Coronary artery (tissue), 2 donors: Measurements from ENCODE around the gene TOR4A.

Experiments used
- DNase-seq: peaks from one replicate; pipeline ENCODE4 v3.0.0-alpha.2; 2017; ENCODE audit warnings: low spot score
- H3K27ac ChIP-seq, 2 donors: fragments of 200-600 bp; sonication (generic); one replicate each; pipeline ENCODE4 v1.5.1; 2016 to 2019
- H3K4me3 ChIP-seq: fragments of 200-600 bp; sonication (generic); 2 replicates; pipeline ENCODE4 v1.5.1; 2016; ENCODE audit warnings: mild to moderate bottlenecking, moderate library complexity
- CTCF ChIP-seq: fragments of 200-600 bp; sonication (generic); IDR thresholded peaks from one replicate; pipeline ENCODE4 v1.5.1; 2019; ENCODE audit warnings: antibody characterized with exemption

The TOR4A gene

GRCh38 chr9:137286975-137287383 is 9.5 kb downstream of the TOR4A start:
- no peak for DNase-seq
- no peak for TF ChIP-seq CTCF
- no peak overlapping the region for H3K4me3 ChIP-seq
- no peak overlapping the region for H3K27ac ChIP-seq

GRCh38 chr9:137293094-137293481 is 15.6 kb downstream of the TOR4A start:
- no peak for TF ChIP-seq CTCF
- Histone ChIP-seq H3K27ac (no peak overlapping the region), H3K4me3 (no peak overlapping the region)
- DNase-seq, result no peak

- DNase-seq, result no peak
- no peak for TF ChIP-seq CTCF
- H3K27ac ChIP-seq, result no peak overlapping the region
Observed at GRCh38 chr9:137293482-137294090, 16.1 kb downstream of the TOR4A start.

GRCh38 chr9:137294091-137294680 is 16.7 kb downstream of the TOR4A start:
- no peak for DNase-seq
- no peak overlapping the region for H3K4me3 ChIP-seq
- no peak overlapping the region for H3K27ac ChIP-seq
- no peak for TF ChIP-seq CTCF

More at GRCh38 chr9:137293482-137294090, 16.1 kb downstream of the TOR4A start:
- no peak overlapping the region for H3K4me3 ChIP-seq

- Histone ChIP-seq H3K27ac (no peak overlapping the region), H3K4me3 (peak overlapping the region; percentile 70)
- TF ChIP-seq CTCF, result no peak
Observed at GRCh38 chr9:137294681-137295237, 17.2 kb downstream of the TOR4A start.

GRCh38 chr9:137295238-137295811 is 17.8 kb downstream of the TOR4A start:
- Histone ChIP-seq H3K4me3 (peak overlapping the region; percentile 70), H3K27ac (peak overlapping the region in 1 of 2 donors; percentile 76)
- no peak for TF ChIP-seq CTCF
- DNase-seq, result no peak

More at GRCh38 chr9:137294681-137295237, 17.2 kb downstream of the TOR4A start:
- DNase-seq, result no peak
